Sigmoid colon (tissue), 7 donors: Measurements from ENCODE around the gene BCL11B. TPM values are rescaled to one million over a fixed set of nuclear protein-coding genes. Genes with fewer than 3 reads are reported as not detected.
A peak's percentile ranks its signal among the peaks of the same experiment; 100 is the strongest.

Source experiments
- DNase-seq: peaks from one replicate; pipeline ENCODE4 v3.0.0-alpha.2; 2019
- H3K27ac ChIP-seq, 4 donors: fragments of 200-600 bp; sonication (generic); one replicate each; pipeline ENCODE4 v1.5.1; 2016 to 2019; ENCODE audit warnings: mild to moderate bottlenecking in 1 of 4
- H3K27me3 ChIP-seq, 3 donors: fragments of 200-600 bp; sonication (generic); one replicate each; pipeline ENCODE4 v1.5.1; 2019; ENCODE audit warnings: mild to moderate bottlenecking in 1 of 3
- H3K36me3 ChIP-seq, 4 donors: fragments of 200-600 bp; sonication (generic); one replicate each; pipeline ENCODE4 v1.5.1; 2016 to 2019
- H3K4me1 ChIP-seq, 4 donors: fragments of 200-600 bp; sonication (generic); one replicate each; pipeline ENCODE4 v1.5.1; 2017 to 2019
- H3K4me3 ChIP-seq, 4 donors: fragments of 200-600 bp; sonication (generic); one replicate each; pipeline ENCODE4 v1.5.1; 2017 to 2019; ENCODE audit warnings: mild to moderate bottlenecking in 2 of 4, moderate library complexity in 1 of 4
- H3K9me3 ChIP-seq, 4 donors: fragments of 200-600 bp in 3 of 4; sonication (generic) in 3 of 4; one replicate each; pipeline versions ENCODE4 v1.5.1 to v1.6.1; 2013 to 2019
- CTCF ChIP-seq, 4 experiments: fragments of 450-650 bp in 3 of 4; fragments of 200-600 bp in 1 of 4; IDR thresholded peaks; one replicate each; pipeline ENCODE4 v1.5.1; 2016 to 2019; ENCODE audit warnings: antibody characterized with exemption in 4 of 4, mild to moderate bottlenecking in 3 of 4, moderate library complexity in 2 of 4
- EP300 ChIP-seq, 4 donors: sonication (generic); formaldehyde crosslinking; IDR thresholded peaks; one replicate each; pipeline ENCODE4 v1.6.1; 2017; ENCODE audit warnings: antibody characterized with exemption in 4 of 4
- POLR2A ChIP-seq, 2 donors: fragments of 450-650 bp; IDR thresholded peaks; one replicate each; pipeline ENCODE4 v1.6.1; 2016; ENCODE audit warnings: antibody characterized with exemption in 2 of 2, mild to moderate bottlenecking in 2 of 2, moderate library complexity in 2 of 2
- POLR2AphosphoS5 ChIP-seq, 4 donors: sonication (generic); formaldehyde crosslinking; IDR thresholded peaks; one replicate each; pipeline ENCODE4 v1.6.1; 2017; ENCODE audit warnings: antibody characterized with exemption in 4 of 4
- WGBS, 2 donors: extraction: QIAGEN DNeasy Blood & Tissue Kit; methylation state at CpG; one replicate each; pipeline ENCODE4 v1.1.7; 2013; 5-methylcytosine and 5-hydroxymethylcytosine counted together
- intact Hi-C: fragments of 100-400 bp; cut with DNase I; formaldehyde crosslinking; loops from one replicate; pipeline ENCODE4 v1.15.1; 2023
- polyA plus RNA-seq, 3 donors: library from polyadenylated mRNA; stranded (reverse); fragments of 200-250 nt; gene quantifications; one replicate each; pipeline ENCODE4 v1.2.3, GENCODE V29; 2013
- total RNA-seq, 4 donors: library from RNA; depleted of rRNA; stranded (reverse); fragments of >200 nt; gene quantifications; one replicate each; pipeline ENCODE4 v1.1.0, GENCODE V29; 2016
- donor health status: healthy with polysubstance abuse.
- donor health status: Bipolar disorder and iron deficiency.
- donor health status: healthy.

Gene BCL11B
- total and polyA plus RNA-seq, 7 donors, result under 0.01 to 3.5 (median 0.23) TPM

GRCh38 chr14:99175331-99176155 is 96.5 kb downstream of the BCL11B start:
- no peak overlapping the region for H3K27ac ChIP-seq
- WGBS, 2 donors, result 98% methylated on average over 95 of the region's 95 CpGs
- TF ChIP-seq EP300 (IDR thresholded peaks at IDR 0.05) (no peak), POLR2A (IDR thresholded peaks at IDR 0.05) (no peak), CTCF (IDR thresholded peaks at IDR 0.05) (no peak), POLR2AphosphoS5 (IDR thresholded peaks at IDR 0.05) (no peak)
- intact Hi-C loops, result no loop called here
- H3K9me3 ChIP-seq, result no peaks in the 10 kb centered on the region
- no peak overlapping the region for H3K4me3 ChIP-seq
- no peaks in the 10 kb centered on the region for H3K27me3 ChIP-seq
- H3K4me1 ChIP-seq, result no peaks in the 10 kb centered on the region
- peak; percentile 46 for DNase-seq
- no peaks in the 10 kb centered on the region for H3K36me3 ChIP-seq

GRCh38 chr14:99174770-99175319 is 97.2 kb downstream of the BCL11B start:
- WGBS, 2 donors, result 96 to 98% methylated on average over 81 of the region's 81 CpGs
- H3K36me3 ChIP-seq, result no peaks in the 10 kb centered on the region
- no peak overlapping the region for H3K27ac ChIP-seq
- DNase-seq, result peak; percentile 46
- H3K4me3 ChIP-seq, result no peak overlapping the region
- intact Hi-C loops, result no loop called here
- H3K4me1 ChIP-seq, result no peaks in the 10 kb centered on the region
- H3K9me3 ChIP-seq, result no peaks in the 10 kb centered on the region
- no peaks in the 10 kb centered on the region for H3K27me3 ChIP-seq
- TF ChIP-seq POLR2AphosphoS5 (IDR thresholded peaks at IDR 0.05), result no peak
- TF ChIP-seq POLR2A (IDR thresholded peaks at IDR 0.05), result no peak
- no peak for TF ChIP-seq CTCF (IDR thresholded peaks at IDR 0.05)
- no peak for TF ChIP-seq EP300 (IDR thresholded peaks at IDR 0.05)

- 97 to 98% methylated on average over 79 of the region's 79 CpGs for WGBS, 2 donors
- peak; percentile 44 for DNase-seq
- H3K27me3 ChIP-seq, result no peaks in the 10 kb centered on the region
These were observed 97.8 kb downstream of the BCL11B start for GRCh38 chr14:99174081-99174769.

GRCh38 chr14:99173506-99173905 is 98.5 kb downstream of the BCL11B start:
- Histone ChIP-seq H3K4me3 (no peak overlapping the region), H3K9me3 (no peaks in the 10 kb centered on the region), H3K27me3 (no peaks in the 10 kb centered on the region), H3K36me3 (no peaks in the 10 kb centered on the region), H3K27ac (no peak overlapping the region), H3K4me1 (no peaks in the 10 kb centered on the region)
- TF ChIP-seq CTCF (IDR thresholded peaks at IDR 0.05), result no peak
- TF ChIP-seq POLR2A (IDR thresholded peaks at IDR 0.05), result no peak
- intact Hi-C loops, result no loop called here
- 94% methylated on average over 3 of the region's 3 CpGs for WGBS, 2 donors
- DNase-seq, result no peak

More at GRCh38 chr14:99174081-99174769, 97.8 kb downstream of the BCL11B start:
- no peak overlapping the region for H3K4me3 ChIP-seq
- TF ChIP-seq POLR2A (IDR thresholded peaks at IDR 0.05), result no peak
- no peak for TF ChIP-seq EP300 (IDR thresholded peaks at IDR 0.05)
- TF ChIP-seq CTCF (IDR thresholded peaks at IDR 0.05), result no peak
- no peak for TF ChIP-seq POLR2AphosphoS5 (IDR thresholded peaks at IDR 0.05)
- no peaks in the 10 kb centered on the region for H3K4me1 ChIP-seq
- H3K27ac ChIP-seq, result no peak overlapping the region
- no peaks in the 10 kb centered on the region for H3K9me3 ChIP-seq
- H3K36me3 ChIP-seq, result no peaks in the 10 kb centered on the region
- intact Hi-C loops, result no loop called here
